Myocyte (in vitro differentiated cells): ENCODE results near the gene SERBP1. TPM values are rescaled to one million over a fixed set of nuclear protein-coding genes. Genes with fewer than 3 reads are reported as not detected.
"Not testable (repeated sequence)": the region's sequence is repeated elsewhere in the genome, so short reads cannot be mapped to it uniquely, and the experiment has no call there.

Source experiments
- DNase-seq: peaks from one replicate; pipeline ENCODE4 v3.0.0-alpha.2; 2012; ENCODE audit warnings: low read depth
- polyA plus RNA-seq: library from polyadenylated mRNA; unstranded; fragments of >200 nt; gene quantifications from one replicate; pipeline ENCODE4 v1.2.1, GENCODE V29; 2012; ENCODE audit warnings: missing spikeins
- total RNA-seq: library from RNA; depleted of rRNA; stranded (reverse); fragments of >200 nt; gene quantifications from 2 replicates; pipeline ENCODE4 v1.2.3, GENCODE V29; 2014

The SERBP1 gene
- 258 and 268 TPM in 2 replicates for total RNA-seq
- 124 TPM for polyA plus RNA-seq

GRCh38 chr1:67430358-67431155 is at the start of gene SERBP1:
Gene SERBP1 (minus strand): TSS chr1:67430402. CDS start chr1:67430300, 102 bp downstream.
- peak; percentile 99 for DNase-seq

GRCh38 chr1:67479146-67479891 is 49.1 kb upstream of the SERBP1 start:
- no peak for DNase-seq

- no peak for DNase-seq
Measured at GRCh38 chr1:67476906-67477305, 46.7 kb upstream of the SERBP1 start.

- no peak for DNase-seq
Measured at GRCh38 chr1:67476006-67476482, 45.8 kb upstream of the SERBP1 start.

GRCh38 chr1:67472056-67472455 is 41.9 kb upstream of the SERBP1 start:
- DNase-seq = no peak

- DNase-seq = no peak
Measured at GRCh38 chr1:67469431-67469830, 39.2 kb upstream of the SERBP1 start.

GRCh38 chr1:67468066-67468718 is 38.0 kb upstream of the SERBP1 start:
- DNase-seq = peak; percentile 89

- DNase-seq = no peak
Measured at GRCh38 chr1:67465375-67465774, 35.2 kb upstream of the SERBP1 start.

GRCh38 chr1:67464746-67465145 is 34.5 kb upstream of the SERBP1 start:
- no peak for DNase-seq

- DNase-seq = no peak
Measured at GRCh38 chr1:67464058-67464457, 33.9 kb upstream of the SERBP1 start.

GRCh38 chr1:67463298-67463955 is 33.2 kb upstream of the SERBP1 start:
- peak; percentile 50 for DNase-seq

- DNase-seq = peak; percentile 97
Measured at GRCh38 chr1:67460676-67461500, 30.7 kb upstream of the SERBP1 start.

- DNase-seq = no peak
Measured at GRCh38 chr1:67459068-67459467, 28.9 kb upstream of the SERBP1 start.

GRCh38 chr1:67458663-67459062 is 28.5 kb upstream of the SERBP1 start:
- DNase-seq = no peak

GRCh38 chr1:67457247-67457646 is 27.0 kb upstream of the SERBP1 start:
- DNase-seq = no peak

- no peak for DNase-seq
Measured at GRCh38 chr1:67451815-67452214, 21.6 kb upstream of the SERBP1 start.

GRCh38 chr1:67451356-67451755 is 21.2 kb upstream of the SERBP1 start:
- DNase-seq = no peak

- DNase-seq = no peak
Measured at GRCh38 chr1:67446893-67447292, 16.7 kb upstream of the SERBP1 start.

- DNase-seq = not testable (repeated sequence)
Measured at GRCh38 chr1:67446014-67446413, 15.8 kb upstream of the SERBP1 start.

- DNase-seq = no peak
Measured at GRCh38 chr1:67441739-67442281, 11.6 kb upstream of the SERBP1 start.
